SKM-1 (cell line): ENCODE data around the gene SPIN4.
"Not testable (repeated sequence)": the region's sequence is repeated elsewhere in the genome, so short reads cannot be mapped to it uniquely, and the experiment has no call there.

Source experiments
- DNase-seq: peaks from one replicate; lab custom pipeline; 2025; ENCODE audit not compliant: unreplicated experiment; lab: John Stamatoyannopoulos, UW

The SPIN4 gene

DNA sequence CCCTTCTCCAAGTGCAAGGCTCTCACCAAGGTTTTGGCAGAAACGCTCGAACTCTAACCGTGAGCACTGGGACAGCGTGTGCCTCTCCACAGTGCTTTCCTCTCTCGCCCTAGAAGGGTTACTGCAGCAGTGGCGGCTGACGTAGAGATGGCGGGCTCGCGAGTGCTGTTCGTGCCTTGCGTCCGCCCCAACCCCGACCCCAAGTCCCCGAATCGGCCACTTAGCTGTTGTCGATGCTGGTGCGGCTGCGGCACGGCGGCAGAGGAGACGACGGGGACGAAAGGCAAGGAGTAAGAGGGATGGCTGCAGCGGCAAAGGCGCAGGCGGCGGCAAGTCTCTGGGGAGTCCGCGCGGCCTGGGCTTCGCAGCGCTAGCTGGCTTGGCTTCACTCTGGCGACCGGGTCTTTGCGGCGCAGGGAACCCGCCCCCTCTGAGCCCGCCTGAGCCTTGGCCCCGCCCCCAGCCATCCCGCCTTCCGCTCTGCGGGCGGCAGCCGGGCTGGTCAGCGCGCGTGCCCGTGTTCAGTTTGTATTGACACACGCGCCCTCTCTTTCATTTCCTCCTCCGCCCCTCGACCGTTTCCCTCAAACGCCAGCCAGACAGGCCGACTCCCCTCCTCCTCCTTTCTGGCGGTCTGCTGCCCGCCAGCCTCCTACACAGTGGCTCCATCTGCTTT lies at the start of gene SPIN4:
TSS of gene SPIN4 (minus strand) at position 392 of the 676 bp plus-strand sequence. CDS start 513 bp downstream, outside the sequence.
- peak; percentile 77 for DNase-seq

DNA sequence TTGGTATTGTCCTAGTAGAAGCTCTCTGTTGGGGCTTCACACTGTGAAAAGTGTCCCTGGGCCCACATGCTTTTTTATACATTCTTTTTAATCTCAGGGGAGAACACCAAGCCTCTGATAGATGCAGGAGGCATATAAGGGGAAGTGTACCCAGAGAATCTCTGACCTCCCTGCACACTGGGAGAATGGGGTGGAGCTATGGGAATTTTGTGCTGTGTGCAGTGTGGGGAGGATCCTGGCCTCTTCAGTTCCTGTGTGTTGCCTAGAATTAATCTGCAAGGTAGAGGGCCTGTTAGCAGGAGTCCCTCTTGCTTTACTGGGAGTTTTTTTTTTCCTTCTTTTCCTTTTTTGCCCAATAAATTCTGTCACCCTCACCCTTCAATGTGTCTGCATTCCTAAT lies 49.2 kb upstream of the SPIN4 start:
- no peak for DNase-seq

DNA sequence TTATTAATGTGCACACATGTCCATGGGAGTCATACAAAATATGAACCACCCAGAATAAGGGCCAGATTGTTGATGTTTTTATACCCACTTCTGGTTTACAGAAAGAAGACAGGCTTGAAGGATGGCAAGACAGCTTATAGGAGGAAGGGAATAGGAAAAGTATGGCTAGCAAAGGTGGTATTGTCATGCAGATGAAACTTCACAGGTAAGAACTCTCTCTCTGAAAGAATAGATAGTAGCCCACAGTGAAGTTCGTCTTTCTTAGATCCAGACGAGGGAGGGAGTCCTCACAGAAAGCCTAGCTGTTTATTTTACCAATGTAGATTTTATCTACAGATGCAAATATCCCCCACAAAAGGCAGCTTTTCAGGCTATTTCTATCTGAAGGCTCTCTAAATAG lies 43.7 kb upstream of the SPIN4 start:
- DNase-seq, result no peak

DNA sequence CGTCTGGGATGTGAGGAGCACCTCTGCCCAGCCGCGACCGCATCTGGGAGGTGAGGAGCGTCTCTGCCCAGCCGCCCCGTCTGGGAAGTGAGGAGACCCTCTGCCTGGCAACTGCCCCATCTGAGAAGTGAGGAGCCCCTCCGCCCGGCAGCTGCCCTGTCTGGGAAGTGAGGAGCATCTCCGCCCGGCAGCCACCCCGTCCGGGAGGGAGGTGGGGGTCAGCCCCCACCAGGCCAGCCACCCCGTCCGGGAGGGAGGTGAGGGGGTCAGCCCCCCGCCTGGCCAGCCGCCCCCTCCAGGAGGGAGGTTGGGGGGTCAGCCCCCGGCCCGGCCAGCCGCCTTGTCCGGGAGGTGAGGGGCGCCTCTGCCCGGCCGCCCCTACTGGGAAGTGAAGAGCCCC lies 42.0 kb upstream of the SPIN4 start:
- not testable (repeated sequence) for DNase-seq

DNA sequence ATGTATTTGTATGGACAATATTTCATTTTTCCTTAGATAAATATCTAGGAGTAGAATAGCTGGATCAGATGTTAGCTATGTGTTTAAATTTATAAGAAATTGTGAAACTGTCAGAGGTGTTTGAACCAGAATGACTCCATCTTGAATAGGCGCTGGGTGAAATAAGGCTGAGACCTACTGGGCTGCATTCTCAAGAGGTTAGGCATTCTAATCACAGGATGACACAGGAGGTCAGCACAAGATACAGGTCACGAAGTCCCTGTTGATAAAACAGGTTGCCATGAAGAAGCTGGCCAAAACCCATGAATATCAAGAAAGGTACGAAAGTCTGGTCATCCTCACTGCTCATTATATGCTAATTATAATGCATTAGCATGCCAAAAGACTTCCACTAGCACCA lies 36.3 kb upstream of the SPIN4 start:
- no peak for DNase-seq

DNA sequence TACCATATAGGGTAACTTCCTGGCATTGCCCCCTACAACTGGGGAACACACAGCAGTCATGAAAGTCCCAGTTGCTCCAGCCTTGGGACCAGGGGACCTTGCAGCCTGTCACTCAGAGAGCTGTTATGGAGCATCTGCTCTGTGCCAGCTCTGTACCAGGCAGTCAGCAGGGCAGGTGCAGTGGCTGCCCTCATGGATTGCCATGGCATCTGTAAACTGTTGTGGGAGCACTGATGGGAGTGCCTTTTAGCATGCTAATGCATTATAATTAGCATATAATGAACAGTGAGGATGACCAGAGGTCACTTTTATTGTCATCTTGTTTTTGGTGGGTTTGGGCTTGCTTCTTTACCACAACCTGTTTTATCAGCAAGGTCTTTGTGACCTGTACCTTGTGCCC lies 33.1 kb upstream of the SPIN4 start:
- DNase-seq, result not testable (repeated sequence)

DNA sequence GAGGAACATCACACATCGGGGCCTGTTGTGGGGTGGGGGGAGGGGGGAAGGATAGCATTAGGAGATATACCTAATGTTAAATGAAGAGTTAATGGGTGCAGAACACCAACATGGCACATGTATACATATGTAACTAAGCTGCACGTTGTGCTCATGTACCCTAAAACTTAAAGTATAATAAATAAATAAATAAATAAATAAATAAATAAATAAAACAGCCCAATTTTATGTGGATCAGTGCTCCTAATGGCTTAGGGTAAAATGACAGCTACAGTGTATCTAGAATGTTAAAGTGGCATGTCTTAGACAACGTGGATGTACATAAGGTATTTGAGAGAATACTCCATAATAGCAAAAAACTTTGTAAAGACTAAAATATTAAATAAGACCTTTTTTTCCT lies 21.9 kb upstream of the SPIN4 start:
- DNase-seq, result not testable (repeated sequence)

DNA sequence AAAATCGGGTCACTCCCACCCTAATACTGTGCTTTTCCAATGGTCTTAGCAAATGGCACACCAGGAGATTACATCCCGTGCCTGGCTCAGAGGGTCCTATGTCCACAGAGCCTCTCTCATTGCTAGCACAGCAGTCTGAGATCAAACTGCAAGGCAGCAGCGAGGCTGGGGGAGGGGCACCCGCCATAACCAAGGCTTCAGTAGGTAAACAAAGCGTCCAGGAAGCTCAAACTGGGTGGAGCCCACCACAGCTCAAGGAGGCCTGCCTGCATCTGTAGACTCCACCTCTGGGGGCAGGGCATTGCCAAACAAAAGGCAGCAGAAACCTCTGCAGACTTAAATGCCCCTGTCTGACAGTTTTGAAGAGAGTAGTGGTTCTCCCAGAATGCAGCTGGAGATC lies 16.6 kb upstream of the SPIN4 start:
- not testable (repeated sequence) for DNase-seq

DNA sequence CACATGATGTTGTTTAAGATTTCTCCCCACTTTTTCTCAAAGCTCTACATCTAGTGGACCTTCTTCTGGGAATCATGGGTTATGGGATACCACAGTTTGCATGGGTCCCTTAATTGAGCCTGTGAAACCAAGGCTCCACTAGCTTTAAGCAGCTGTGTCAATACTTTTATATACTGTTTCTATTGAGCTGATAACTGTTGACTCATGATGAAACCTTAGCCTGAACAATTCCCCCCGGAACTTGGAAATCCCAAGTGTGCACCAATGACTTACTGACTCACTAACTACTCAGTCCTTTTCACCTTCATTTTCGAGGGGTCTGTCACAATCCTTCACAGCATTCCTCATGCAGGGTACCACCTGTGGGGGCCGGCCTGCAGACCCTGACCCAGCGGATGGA lies 12.7 kb upstream of the SPIN4 start:
- DNase-seq, result no peak

DNA sequence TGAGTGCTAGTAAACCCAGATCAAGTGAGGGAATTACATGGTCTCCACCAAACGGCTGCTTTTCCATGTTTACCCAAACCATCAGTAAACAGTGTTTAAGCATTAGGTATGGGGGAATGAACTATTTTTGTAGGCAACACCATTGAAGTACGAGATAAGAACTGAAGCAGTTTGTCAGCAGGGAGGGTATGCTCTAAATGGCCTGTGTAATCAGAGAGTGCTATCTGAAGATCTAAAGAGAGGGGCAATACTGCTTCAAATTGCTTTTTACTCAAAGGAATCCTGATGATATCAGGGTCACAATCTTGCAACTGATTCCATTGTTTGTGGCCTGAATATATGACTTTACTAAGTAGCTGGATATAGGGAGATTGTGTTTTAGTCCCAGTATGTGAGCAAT lies 10.4 kb upstream of the SPIN4 start:
- no peak for DNase-seq

DNA sequence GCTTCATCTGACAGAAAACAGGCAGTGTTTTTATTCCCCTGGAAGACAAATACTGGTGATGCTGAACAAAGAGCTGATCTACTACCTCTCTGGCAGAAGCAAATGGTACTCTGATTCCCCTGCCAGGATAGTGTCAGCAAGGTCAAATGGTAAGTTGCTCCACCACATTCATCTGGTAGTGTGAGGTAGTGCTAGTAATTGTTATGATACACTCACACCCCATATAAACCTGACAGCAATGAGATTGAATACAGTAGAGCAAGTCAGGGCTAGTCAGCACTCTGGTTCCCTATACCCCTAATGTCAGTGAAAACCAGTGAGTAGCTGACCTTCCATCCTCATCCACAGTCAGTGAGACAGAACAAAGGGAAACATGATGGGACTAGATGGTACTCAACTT lies 3.4 kb upstream of the SPIN4 start:
- DNase-seq, result no peak

DNA sequence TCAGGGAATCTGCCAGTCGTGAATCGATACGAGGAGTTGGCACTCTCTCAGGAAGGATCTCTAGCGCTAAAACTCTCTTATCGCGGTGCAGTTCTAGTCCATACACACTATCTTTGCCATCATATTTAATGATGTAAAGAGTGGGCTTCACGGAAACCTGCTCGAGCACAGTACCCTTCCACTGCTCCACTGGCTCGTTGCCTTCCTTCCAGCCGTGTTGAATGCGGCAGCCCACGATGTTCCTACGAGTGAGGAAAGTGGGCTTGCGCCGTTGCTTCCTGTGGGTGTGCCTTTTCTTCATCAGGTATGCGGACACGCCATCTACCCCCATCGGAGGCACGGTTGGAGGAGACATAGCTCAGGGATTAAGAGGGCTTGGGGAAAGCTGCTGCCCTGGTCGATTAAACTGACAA lies 661 bp downstream of the SPIN4 start:
- no peak for DNase-seq

DNA sequence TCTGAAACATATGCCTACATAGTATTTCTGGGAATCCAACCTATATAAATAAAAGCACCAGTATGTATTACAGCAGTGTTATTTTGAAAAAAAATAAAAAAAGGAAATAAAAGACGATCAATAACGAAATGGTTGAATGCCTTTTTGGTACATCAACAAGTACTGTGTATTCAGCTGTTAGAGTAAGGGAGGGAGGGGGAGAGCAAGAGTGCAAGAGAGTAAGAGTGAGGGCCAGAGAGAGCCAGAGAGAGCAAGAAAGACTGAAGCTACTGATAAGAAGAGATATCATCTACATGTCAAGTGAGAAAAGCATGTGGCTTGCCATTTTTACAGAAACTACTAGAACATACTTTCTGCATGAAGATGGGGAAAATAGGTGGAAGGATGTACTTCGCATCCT lies 1.8 kb downstream of the SPIN4 start:
- no peak for DNase-seq

DNA sequence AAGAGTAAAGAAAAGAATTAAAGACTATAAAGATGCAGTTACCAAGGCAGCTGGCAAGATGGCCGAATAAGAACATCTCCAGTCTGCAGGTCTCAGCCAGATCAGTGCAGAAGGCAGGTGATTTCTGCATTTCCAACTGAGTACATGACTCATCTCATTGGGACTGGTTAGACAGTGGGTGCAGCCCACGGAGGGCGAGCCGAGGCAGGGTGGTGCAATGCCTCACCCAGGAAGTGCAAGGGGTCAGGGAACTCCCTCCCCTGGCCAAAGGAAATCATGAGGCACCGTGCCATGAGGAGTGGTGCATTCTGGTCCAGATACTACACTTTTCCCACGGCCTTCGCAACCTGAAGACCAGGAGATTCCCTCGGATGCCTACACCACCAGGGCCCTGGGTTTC lies 20.5 kb downstream of the SPIN4 start:
- peak; percentile 2 for DNase-seq

DNA sequence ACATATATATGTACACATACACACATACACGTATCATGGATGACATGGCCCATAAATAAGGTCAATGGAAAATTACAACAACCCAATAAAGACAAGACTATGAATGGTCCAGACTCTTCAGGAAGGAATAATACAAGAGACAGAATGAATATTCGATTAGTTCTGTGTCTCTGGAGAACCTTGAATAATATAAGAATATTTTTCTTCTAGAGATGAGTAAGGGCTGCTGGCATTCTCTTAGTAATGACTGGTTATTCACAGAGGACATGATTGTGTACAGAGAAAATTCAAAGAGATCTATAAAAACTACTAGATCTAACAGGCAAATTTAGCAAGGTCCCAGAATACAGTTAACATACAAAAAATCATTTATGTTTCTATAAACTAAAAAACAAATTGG lies 23.3 kb downstream of the SPIN4 start:
- DNase-seq, result no peak

DNA sequence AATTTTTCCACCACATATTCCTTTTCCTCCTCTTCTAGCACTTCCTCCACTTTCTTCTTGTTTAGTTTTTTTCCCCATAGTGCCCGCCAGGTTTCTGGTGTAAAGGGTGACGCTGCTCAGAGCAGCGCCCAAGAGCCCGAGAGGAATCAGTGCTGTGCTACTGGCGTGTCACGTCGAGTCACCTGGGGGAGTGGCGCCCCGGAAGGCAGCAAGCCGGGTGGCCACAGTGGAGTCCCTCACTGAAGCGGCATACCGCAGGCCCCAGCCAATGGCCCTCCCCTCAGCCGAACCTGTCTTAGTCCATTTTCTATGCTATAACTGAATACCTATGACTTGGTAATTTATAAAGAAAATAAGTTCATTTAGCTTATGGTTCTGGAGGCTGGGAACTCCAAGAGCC lies 51.5 kb downstream of the SPIN4 start:
- DNase-seq, result no peak
